ENCODE measurements around the gene RHBDD1.

The RHBDD1 gene

DNA sequence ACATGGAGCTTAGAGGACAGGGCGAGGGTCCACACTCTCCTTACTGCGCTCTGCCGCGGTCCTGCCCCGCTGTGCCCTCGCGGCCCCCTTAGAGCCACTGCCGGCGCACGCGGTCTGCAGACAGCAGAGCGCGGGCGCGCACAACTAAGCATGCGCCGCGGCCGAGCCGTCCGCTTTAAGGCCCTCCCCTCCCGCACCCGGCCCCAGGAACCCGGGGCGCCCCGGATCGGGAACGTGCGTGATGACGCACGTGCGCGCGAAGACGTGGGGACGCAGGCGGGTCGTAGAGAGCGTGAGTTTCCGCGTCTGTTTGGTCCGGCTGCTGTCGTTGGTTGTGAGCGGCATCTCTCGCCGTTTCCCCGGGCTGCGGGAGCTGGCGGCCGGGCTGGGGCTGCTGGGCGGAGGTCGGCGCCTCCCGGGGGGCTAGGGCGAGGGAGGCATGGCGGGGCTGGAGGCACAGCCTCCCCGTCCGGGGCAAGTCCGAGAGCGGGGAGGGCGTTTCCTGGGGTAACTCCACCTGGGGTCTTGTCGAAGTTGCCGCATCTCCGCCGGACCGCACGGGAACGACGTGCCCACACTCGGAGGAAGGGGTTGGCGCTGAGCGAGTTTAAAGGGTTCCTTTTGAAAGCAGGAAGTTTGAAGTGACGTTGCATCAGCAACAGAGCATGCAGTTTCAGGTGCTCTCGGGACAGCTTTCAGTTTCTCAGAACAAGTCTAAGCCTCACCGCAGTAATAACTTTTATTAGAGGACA, at the start of gene RHBDD1:
Gene RHBDD1, plus strand, starts transcription at position 259 of the 752 bp plus-strand sequence. CDS start 28,640 bp downstream, outside the sequence.
- peak; percentile 94 for DNase-seq

GRCh38 chr2:226788064-226788463, 47.8 kb upstream of the RHBDD1 start:
- no peak for DNase-seq

DNA sequence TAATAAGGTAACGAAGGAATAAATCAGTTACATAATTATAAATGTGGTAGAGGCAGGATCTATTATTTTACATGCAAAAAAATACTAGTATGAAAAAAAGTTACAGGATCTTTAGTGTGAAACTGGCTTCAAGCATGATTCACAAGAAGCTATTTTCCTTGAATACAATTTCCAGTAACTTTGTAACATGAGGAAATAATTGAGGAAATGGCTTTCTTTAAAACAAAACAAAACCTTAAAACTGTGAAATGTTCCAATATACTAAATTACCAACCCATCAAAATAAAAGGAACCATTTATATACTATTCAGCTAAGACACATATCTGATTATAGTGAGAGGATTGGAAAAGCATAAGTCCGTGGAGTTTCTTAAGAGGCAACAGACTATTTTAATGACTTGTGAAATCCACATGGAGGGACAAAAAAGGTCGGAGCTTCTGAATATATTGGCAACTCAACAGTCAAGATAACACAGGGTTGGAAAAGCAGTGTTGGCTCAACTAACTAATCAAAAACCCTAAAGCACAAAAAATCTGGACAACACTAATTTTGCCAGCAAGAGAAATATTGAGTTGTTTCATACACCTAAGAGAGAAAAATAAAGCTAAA, 46.9 kb upstream of the RHBDD1 start:
- DNase-seq, result no peak

DNA sequence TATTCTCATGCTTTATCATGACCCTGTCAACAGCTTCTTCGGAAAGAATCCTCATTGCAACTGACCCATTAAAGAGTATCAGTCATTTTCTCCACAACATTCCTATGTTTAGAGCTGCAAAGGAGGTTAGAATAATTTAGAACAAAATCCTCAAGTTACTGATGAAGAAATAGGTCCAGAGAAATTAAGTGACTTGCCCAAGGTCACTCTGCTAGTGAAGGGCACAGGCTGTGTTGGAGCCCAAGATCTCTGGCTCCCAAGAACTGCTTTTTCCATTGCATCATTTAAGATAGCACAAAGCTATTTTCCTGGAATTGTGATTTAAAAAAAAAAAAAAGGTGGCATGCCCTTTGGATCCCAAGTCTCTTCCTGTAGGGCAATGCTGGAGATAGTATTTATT, 45.8 kb upstream of the RHBDD1 start:
- no peak for DNase-seq

- DNase-seq, result no peak
Measured at GRCh38 chr2:226790431-226790830, 45.4 kb upstream of the RHBDD1 start.

DNA sequence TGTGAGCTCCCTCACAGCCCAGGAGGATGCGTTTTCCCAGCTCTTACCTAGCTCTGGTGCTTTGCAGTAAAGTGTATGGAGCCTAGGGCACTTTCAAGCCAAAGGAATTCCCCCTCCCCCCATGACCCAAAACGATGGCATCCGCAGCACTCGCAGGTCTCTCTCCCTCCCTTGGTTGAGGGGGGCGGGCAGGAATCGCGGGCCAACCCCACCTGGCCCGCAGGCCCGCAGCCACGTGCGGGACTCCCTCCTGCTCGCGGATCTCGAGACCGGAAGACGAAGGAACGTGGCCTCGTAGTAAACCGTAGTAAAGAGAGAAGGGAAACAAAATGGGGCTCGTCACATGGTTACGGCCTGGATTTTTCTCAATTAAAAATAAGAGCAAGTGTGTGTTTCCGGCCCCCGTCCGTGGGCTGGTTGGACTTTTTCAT, 44.8 kb upstream of the RHBDD1 start:
- DNase-seq, result no peak

- DNase-seq, result peak; percentile 92
Measured at GRCh38 chr2:226791487-226792081, 44.3 kb upstream of the RHBDD1 start.

DNA sequence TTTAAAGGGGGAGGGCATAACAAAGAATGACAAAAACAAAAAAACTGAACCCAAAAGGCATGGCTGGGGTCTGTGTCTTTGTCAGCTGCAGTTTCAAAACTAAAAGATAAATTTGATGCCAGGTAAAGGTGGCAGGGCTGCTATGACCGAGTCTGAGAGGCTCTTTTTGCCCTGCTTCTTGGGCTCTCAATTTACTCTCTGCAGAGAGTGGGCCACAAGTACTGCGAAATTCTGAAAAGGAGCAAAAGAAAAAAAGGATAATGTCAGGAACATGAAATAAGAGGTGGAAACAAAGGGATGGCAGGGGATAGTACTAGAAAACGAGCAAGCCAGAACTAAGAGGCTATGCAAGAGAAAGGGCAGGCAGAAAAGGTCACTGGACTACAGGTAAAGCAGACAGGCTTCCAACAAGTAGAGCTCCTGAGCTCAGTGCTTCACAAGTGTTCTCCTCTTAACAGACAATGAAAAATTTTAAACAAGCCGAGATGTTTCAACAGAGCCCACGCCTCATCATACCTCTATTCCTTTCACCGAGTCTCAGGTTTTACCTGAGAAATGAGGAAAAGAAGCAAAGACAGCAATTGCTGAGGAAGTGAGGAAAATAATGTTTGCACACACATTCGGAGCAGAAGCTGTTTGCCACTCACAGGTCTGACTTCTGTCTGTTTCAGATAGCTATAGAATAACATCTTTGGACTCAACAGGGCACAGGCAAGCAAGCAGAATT, 43.5 kb upstream of the RHBDD1 start:
- DNase-seq, result no peak

- DNase-seq, result no peak
Measured at GRCh38 chr2:226793646-226794045, 42.2 kb upstream of the RHBDD1 start.

DNA sequence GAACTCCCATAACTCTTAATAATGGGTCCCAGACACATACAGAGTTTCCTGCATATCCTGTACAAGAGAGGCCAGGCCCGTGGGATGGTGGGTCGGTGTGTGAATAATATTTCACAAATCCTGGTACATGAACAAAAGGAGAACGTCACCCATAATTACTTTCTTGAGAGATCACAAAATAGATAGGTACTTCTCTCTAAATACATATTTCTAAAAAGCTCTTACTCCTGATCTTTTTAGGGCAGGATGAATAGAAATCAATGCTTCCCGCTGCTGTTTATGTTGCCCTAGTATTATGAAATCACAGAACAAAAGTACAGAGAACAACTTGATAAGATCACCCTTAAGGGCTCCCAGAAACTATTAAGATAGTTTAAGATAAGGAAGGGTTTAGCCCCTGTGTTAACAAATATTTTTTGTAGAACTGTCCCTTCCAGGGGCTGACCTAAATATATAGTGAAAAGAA, 41.6 kb upstream of the RHBDD1 start:
- no peak for DNase-seq

GRCh38 chr2:226794751-226795171, 41.1 kb upstream of the RHBDD1 start:
- DNase-seq, result no peak

DNA sequence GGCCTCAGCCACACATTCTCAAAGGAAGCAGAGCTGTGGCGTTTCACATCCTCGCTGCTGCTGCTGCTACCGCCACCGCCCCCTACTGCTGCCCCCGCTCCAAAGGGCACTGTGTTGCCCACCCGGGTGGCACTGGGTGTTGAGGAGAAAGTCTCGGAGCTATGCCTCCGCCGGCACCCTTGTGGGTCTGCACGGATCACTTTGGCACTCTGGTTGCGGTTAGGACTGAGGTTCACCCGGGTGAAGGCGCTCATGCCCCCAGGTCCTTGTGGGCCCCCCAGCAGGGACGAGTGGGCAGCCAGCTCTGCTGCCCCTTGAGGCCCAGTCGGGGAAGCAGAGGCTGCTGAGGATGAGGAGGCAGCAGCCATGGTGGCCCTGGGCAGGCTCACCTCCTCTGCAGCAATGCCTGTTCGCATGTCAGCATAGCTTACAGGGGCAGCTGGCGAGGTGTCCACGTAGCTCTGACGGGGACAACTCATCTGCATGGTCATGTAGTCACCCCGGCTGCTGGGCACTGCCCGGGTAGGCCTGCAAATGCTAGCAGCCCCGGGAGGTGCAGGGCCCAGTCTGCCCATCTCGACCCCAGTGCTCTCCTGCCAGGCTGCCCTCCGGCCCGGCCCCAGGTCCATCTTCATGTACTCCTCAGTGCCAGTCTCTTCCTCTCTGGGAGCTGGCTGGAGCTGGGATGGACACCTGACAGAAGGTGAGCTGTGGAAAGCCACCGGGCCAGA, 40.4 kb upstream of the RHBDD1 start:
- DNase-seq, result no peak

- no peak for DNase-seq
Measured at GRCh38 chr2:226796012-226796839, 39.6 kb upstream of the RHBDD1 start.

- DNase-seq, result peak; percentile 25
Measured at GRCh38 chr2:226796840-226797288, 39.0 kb upstream of the RHBDD1 start.

DNA sequence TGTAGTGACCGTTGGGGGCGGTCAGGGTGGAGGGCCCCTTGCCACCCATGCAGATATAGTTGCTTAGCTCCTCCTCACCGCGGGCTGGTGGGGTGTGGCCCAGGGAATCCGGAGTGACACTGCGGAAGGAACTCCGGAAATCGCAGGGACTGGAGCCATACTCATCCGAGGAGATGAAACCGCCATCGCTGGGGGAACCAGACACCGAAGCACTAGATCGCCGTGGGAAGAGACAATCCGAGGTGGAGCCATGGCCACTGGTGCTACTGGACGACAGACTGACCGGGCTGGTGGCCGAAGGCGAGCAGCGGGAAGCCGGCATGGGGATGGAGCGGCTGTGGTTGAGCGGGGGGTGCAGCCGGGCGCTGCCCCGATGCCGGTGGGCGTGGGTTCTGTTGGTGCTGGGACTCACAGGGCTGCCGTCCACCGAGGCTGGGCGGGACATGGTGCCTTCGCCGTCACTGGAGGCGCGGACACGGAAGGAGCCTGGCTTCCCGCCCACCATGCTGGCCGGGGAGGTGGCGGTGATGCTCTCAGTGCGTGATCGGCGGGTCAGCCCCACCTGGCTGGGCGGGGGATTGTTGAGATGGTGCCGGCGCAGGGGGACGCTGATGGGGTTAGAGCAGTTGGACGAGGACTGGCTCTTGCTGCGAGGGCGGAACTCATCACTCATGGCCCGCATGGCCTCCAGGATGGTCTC, 38.4 kb upstream of the RHBDD1 start:
- DNase-seq, result no peak

DNA sequence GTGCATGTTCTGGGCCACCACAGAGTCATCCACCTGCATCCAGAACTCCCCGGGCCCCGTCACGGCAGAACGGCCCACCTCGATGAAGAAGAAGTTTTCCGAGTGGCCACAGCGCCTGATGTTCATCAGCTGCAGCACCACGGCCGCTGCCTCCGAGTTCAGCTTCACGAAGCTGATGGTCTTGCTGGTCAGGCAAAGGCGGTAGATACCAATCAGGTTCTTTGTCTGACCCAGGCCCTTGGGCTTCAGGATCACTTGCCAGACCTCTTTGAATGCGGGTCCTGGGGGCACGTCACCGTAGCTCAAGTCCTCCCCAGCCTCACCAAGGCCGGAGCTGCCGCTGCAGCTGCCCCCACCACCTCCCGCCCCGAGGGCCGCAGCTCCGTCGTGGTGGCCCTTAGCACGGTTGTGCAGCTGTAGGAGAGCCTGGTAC, 37.8 kb upstream of the RHBDD1 start:
- DNase-seq, result no peak

DNA sequence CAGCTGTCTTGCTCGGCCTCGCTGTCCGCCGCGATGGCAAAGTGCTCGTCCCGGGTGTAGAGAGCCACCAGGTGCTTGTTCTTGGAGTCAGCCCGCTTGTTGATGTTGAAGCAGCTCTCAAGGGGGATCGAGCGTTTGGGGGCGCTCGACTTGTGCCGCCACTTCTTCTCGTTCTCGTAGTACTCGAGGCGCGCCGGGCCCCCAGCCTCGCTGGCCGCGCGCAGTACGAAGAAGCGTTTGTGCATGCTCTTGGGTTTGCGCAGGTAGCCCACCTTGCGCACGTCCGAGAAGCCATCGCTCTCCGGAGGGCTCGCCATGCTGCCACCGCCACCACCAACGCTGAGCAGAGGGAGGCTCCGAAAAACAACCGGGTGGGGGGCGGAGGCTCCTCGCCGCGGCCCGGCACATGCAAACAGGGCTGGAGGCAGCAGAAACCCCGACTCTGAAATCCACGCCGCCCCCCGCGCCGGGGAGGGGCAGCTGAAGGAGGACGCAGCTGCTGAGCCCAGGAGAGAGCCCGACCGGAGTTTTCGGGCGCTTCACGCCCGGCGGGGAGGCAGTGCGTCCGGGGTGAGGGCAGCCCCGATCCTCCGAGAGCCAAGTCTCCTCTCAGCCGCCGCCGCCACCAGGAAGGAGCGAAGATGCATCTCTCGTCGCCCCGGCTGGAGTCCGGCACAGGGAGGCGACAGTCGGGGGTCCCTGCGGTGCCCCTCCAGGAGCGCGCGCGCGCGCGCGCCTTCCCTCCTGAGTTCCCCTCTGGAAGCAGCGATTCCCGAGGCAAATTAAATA, 37.2 kb upstream of the RHBDD1 start:
- DNase-seq, result peak; percentile 57

DNA sequence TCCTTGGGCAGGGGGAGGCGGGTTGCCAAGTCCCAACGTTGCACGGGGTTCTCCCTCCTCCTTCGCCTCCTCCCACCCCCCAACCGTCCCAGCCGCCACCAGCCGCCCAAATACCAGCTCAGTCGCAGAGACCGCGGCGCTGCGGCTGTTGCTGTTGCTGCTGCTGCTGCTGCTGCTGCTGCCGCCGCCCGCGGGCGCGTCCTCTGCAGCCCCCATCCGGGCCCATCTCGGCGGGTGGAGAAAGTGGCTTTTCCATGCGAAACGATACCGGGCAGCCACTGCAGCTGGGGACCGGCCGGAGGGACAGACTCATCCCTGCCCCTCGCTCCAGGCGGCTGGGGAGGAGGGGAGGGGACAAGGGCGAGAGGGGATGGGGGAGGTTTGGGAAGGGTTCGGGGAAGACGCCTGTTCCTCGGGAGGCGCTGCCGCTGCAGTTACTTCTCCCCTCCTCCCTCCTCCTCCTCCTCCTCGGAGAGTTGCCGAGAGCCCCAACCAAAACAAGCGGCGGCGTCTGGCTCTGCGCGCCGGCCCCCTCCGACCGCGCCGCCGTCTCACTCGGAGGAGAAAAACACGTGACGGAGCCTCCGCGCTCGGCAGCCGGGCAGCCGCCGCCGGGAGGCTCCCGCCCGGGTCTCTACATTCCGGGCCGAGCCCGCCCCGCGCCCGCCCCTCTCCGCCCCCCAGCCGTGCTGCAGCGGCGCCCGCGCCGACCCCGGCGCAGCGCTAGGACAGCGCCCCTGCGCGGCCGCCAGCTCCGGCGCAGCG, 36.5 kb upstream of the RHBDD1 start, which contains the start of gene IRS1:
Gene IRS1, minus strand, starts transcription at position 610 of the 765 bp plus-strand sequence. CDS start 1,082 bp downstream, outside the sequence.
- DNase-seq, result peak; percentile 72
